Fibroblast of lung (primary cell): ENCODE measurements around the gene CST8. TPM values are rescaled to one million over a fixed set of nuclear protein-coding genes. Genes with fewer than 3 reads are reported as not detected.

ENCODE experiments used
- DNase-seq, 2 donors: peaks; one replicate each; pipeline versions ENCODE4 v3.0.0 to v3.0.0-alpha.2; 2010; ENCODE audit warnings: low read depth in 2 of 2
- H2AFZ ChIP-seq: 2 replicates; pipeline ENCODE4 v1.5.1; 2012; ENCODE audit warnings: low read length, control low read depth, inconsistent platforms
- H3K27ac ChIP-seq: 2 replicates; pipeline ENCODE4 v1.5.1; 2011; ENCODE audit warnings: low read length, control low read depth; ENCODE audit not compliant: insufficient read depth
- H3K27me3 ChIP-seq: 2 replicates; pipeline ENCODE4 v1.5.1; 2011; ENCODE audit warnings: mild to moderate bottlenecking, low read length; ENCODE audit not compliant: control insufficient read depth, insufficient read depth
- H3K36me3 ChIP-seq: 2 replicates; pipeline ENCODE4 v1.5.1; 2011; ENCODE audit warnings: low read length; ENCODE audit not compliant: control insufficient read depth, insufficient read depth
- H3K4me1 ChIP-seq: 2 replicates; pipeline ENCODE4 v1.5.1; 2011; ENCODE audit warnings: low read length; ENCODE audit not compliant: control insufficient read depth, insufficient read depth; ENCODE audit errors: extremely low read depth
- H3K4me2 ChIP-seq: 2 replicates; pipeline ENCODE4 v1.5.1; 2011; ENCODE audit warnings: low read length, control low read depth; ENCODE audit not compliant: insufficient read depth; ENCODE audit errors: extremely low read depth
- H3K4me3 ChIP-seq, 4 experiments: fragments of 200-600 bp in 1 of 4; sonication (generic) in 1 of 4; replicated peaks in 1 of 4; 2 replicates each; pipeline ENCODE4 v1.5.1; 2011 to 2016; ENCODE audit warnings: low read length in 4 of 4, low read depth in 3 of 4, mild to moderate bottlenecking in 3 of 4, control low read depth in 2 of 4, inconsistent platforms in 1 of 4, mixed read lengths in 1 of 4; ENCODE audit not compliant: insufficient read depth in 1 of 4; ENCODE audit errors: control extremely low read depth in 1 of 4
- H3K79me2 ChIP-seq: 2 replicates; pipeline ENCODE4 v1.5.1; 2012; ENCODE audit warnings: mild to moderate bottlenecking, low read length, inconsistent platforms; ENCODE audit not compliant: control insufficient read depth, insufficient read depth
- H3K9ac ChIP-seq: 2 replicates; pipeline ENCODE4 v1.5.1; 2011; ENCODE audit warnings: mild to moderate bottlenecking, low read length, control low read depth; ENCODE audit not compliant: insufficient read depth
- H3K9me3 ChIP-seq: 2 replicates; pipeline ENCODE4 v1.5.1; 2012; ENCODE audit warnings: low read depth, low read length; ENCODE audit not compliant: control insufficient read depth, insufficient read depth
- H4K20me1 ChIP-seq: 2 replicates; pipeline ENCODE4 v1.5.1; 2011; ENCODE audit warnings: low read length; ENCODE audit not compliant: control insufficient read depth, insufficient read depth; ENCODE audit errors: extremely low read depth
- CTCF ChIP-seq, 2 donors: IDR thresholded peaks in 1 of 2; conservative IDR thresholded peaks in 1 of 2; 1 replicate in 1 of 2; 2 replicates in 1 of 2; pipeline ENCODE4 v1.5.1; 2011 to 2012; ENCODE audit warnings: low read length in 2 of 2, control low read depth in 1 of 2, inconsistent platforms in 1 of 2, low read depth in 1 of 2, mild to moderate bottlenecking in 1 of 2
- EZH2 ChIP-seq: IDR thresholded peaks from 2 replicates; pipeline ENCODE4 v1.5.1; 2012; ENCODE audit warnings: low read length, control low read depth, mild to moderate bottlenecking; ENCODE audit errors: missing control alignments
- polyA minus RNA-seq: library from RNA; depleted of rRNA, polyadenylated mRNA; stranded (reverse); fragments of >200 nt; gene quantifications from 2 replicates; pipeline ENCODE4 v1.2.3, GENCODE V29; 2011; ENCODE audit warnings: low replicate concordance
- polyA plus RNA-seq, 2 donors: library from polyadenylated mRNA; depleted of rRNA in 1 of 2; stranded (reverse) in 1 of 2; unstranded in 1 of 2; fragments of >200 nt; gene quantifications; 2 replicates each; pipeline ENCODE4 v1.2.1, GENCODE V29; 2011 to 2012; ENCODE audit warnings: missing spikeins in 1 of 2
- total RNA-seq: library from RNA; depleted of rRNA; stranded (reverse); fragments of >200 nt; gene quantifications from 2 replicates; pipeline ENCODE4 v1.2.1, GENCODE V29; 2014

Gene CST8
- total RNA-seq (not detected in 2 replicates), polyA plus RNA-seq (not detected in 2 replicates), polyA minus RNA-seq (not detected in 2 replicates)
- polyA plus RNA-seq (2012), result not detected in 2 replicates

GRCh38 chr20:23490817-23491216 is at the start of gene CST8:
Gene CST8 (plus strand): TSS chr20:23491117. CDS start chr20:23491668, 551 bp downstream.
- Histone ChIP-seq H3K4me3 (no peak within 1 kb of the TSS), H3K4me2 (no peak within 1 kb of the TSS), H3K9ac (no peak within 1 kb of the TSS), H3K27ac (no peak within 1 kb of the TSS), H3K36me3 (no peaks in the 10 kb centered on the region), H3K27me3 (no peaks in the 10 kb centered on the region), H2AFZ (no peak within 1 kb of the TSS), H3K9me3 (no peaks in the 10 kb centered on the region), H3K79me2 (no peaks in the 10 kb centered on the region), H3K4me1 (no peaks in the 10 kb centered on the region), H4K20me1 (no peaks in the 10 kb centered on the region)
- no peak for DNase-seq
- TF ChIP-seq EZH2 (no peak), CTCF (conservative IDR thresholded peaks at IDR 0.05 in 1 of 2, IDR thresholded peaks at IDR 0.05 in 1 of 2; ENCODE audit: low read depth in 1 of 2, low read length in 2 of 2) (no peak)

GRCh38 chr20:23441850-23442313 is 49.0 kb upstream of the CST8 start:
- H2AFZ ChIP-seq, result no peak overlapping the region
- TF ChIP-seq CTCF (conservative IDR thresholded peaks at IDR 0.05 in 1 of 2, IDR thresholded peaks at IDR 0.05 in 1 of 2; ENCODE audit: low read depth in 1 of 2, low read length in 2 of 2), result peak; percentile 82 to 98
- no peak for TF ChIP-seq EZH2
- no peaks in the 10 kb centered on the region for H3K27me3 ChIP-seq
- no peaks in the 10 kb centered on the region for H3K79me2 ChIP-seq
- H3K4me3 ChIP-seq, result no peak overlapping the region
- H3K4me1 ChIP-seq, result peaks cover 7% of the 10 kb centered on the region
- no peak overlapping the region for H3K9ac ChIP-seq
- no peaks in the 10 kb centered on the region for H4K20me1 ChIP-seq
- no peaks in the 10 kb centered on the region for H3K36me3 ChIP-seq
- no peak overlapping the region for H3K27ac ChIP-seq
- H3K4me2 ChIP-seq, result no peak overlapping the region
- H3K9me3 ChIP-seq, result no peaks in the 10 kb centered on the region
- peak; percentile 42 to 81 for DNase-seq

GRCh38 chr20:23442436-23442835 is 48.5 kb upstream of the CST8 start:
- DNase-seq, result no peak
- H3K9ac ChIP-seq, result no peak overlapping the region
- H3K27ac ChIP-seq, result no peak overlapping the region
- no peak overlapping the region for H3K4me3 ChIP-seq
- H3K4me1 ChIP-seq, result peaks cover 7% of the 10 kb centered on the region
- no peaks in the 10 kb centered on the region for H3K9me3 ChIP-seq
- no peaks in the 10 kb centered on the region for H3K27me3 ChIP-seq
- TF ChIP-seq CTCF (conservative IDR thresholded peaks at IDR 0.05 in 1 of 2, IDR thresholded peaks at IDR 0.05 in 1 of 2; ENCODE audit: low read depth in 1 of 2, low read length in 2 of 2), result no peak
- TF ChIP-seq EZH2, result no peak
- no peak overlapping the region for H3K4me2 ChIP-seq
- no peak overlapping the region for H2AFZ ChIP-seq
- H3K79me2 ChIP-seq, result no peaks in the 10 kb centered on the region
- no peaks in the 10 kb centered on the region for H3K36me3 ChIP-seq
- no peaks in the 10 kb centered on the region for H4K20me1 ChIP-seq
